ENCODE results near the gene DUSP8.

DNA sequence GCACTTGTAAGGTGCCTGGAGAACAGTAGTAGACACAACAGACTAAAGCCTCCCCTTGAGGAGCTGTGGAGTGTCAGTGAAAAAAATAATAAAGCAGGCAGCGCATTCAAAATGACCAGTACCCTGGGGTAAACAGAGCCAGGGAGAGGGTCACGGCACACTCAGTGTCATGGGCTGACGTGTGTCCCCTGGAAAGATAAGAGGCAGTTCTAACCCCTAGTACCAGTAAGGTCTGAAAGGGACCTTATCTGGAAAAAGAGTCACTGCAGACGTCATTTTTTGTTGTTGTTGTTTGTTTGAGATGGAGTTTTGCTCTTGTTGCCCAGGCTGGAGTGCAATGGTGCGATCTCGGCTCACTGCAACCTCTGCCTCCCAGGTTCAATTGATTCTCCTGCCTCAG, 32.0 kb downstream of the DUSP8 start:
- TF ChIP-seq, protein P1, sequence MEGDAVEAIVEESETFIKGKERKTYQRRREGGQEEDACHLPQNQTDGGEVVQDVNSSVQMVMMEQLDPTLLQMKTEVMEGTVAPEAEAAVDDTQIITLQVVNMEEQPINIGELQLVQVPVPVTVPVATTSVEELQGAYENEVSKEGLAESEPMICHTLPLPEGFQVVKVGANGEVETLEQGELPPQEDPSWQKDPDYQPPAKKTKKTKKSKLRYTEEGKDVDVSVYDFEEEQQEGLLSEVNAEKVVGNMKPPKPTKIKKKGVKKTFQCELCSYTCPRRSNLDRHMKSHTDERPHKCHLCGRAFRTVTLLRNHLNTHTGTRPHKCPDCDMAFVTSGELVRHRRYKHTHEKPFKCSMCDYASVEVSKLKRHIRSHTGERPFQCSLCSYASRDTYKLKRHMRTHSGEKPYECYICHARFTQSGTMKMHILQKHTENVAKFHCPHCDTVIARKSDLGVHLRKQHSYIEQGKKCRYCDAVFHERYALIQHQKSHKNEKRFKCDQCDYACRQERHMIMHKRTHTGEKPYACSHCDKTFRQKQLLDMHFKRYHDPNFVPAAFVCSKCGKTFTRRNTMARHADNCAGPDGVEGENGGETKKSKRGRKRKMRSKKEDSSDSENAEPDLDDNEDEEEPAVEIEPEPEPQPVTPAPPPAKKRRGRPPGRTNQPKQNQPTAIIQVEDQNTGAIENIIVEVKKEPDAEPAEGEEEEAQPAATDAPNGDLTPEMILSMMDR (conservative IDR thresholded peaks at IDR 0.05; ENCODE audit: low read length): no peak
- no peak for TF ChIP-seq EZH2phosphoT487 (IDR thresholded peaks at IDR 0.05; ENCODE audit: borderline replicate concordance)
